GM23338 (cell line): Measurements from ENCODE around the gene CCDC12. TPM values are rescaled to one million over a fixed set of nuclear protein-coding genes. Genes with fewer than 3 reads are reported as not detected.

Experiments
- CREB1 ChIP-seq: fragments of 250-450 bp; sonication (Bioruptor Pico); IDR thresholded peaks from 2 replicates; pipeline ENCODE4 v1.5.0; 2020; ENCODE audit warnings: low read depth, mild to moderate bottlenecking, moderate library complexity
- CTCF ChIP-seq, 2 experiments: fragments of 200-600 bp in 1 of 2; sonication (generic) in 1 of 2; conservative IDR thresholded peaks; 2 replicates each; pipeline versions ENCODE4 v1.5.1 to v1.6.1; 2016 to 2017; ENCODE audit warnings: antibody characterized with exemption in 2 of 2, low read depth in 2 of 2, mild to moderate bottlenecking in 2 of 2, moderate library complexity in 1 of 2
- JUNB ChIP-seq: IDR thresholded peaks from one replicate; pipeline ENCODE4 v1.6.1; 2016; ENCODE audit warnings: antibody characterized with exemption; ENCODE audit not compliant: unreplicated experiment
- POLR2AphosphoS5 ChIP-seq: IDR thresholded peaks from 2 replicates; pipeline ENCODE4 v1.6.1; 2016; ENCODE audit warnings: antibody characterized with exemption, low read depth
- STAT1 ChIP-seq: IDR thresholded peaks from one replicate; pipeline ENCODE4 v1.6.1; 2016; ENCODE audit warnings: antibody characterized with exemption; ENCODE audit not compliant: unreplicated experiment
- ZNF462 ChIP-seq: fragments of 250-450 bp; sonication (Bioruptor Pico); IDR thresholded peaks from 2 replicates; pipeline ENCODE4 v1.5.0; 2020; ENCODE audit warnings: mild to moderate bottlenecking, moderate library complexity
- polyA plus RNA-seq: library from polyadenylated mRNA; unstranded; fragments of >200 nt; fragmentation: Nextera tagmentation; extraction: Ambion mirVana; gene quantifications from 2 replicates; pipeline ENCODE4 v1.2.1, GENCODE V29; 2016
- total RNA-seq: library from RNA; depleted of rRNA; stranded (reverse); fragments of >200 nt; shearing (Covaris generic); gene quantifications from 2 replicates; pipeline ENCODE4 v1.2.3, GENCODE V29; 2014
- TF ChIP-seq, protein P1 (sequence below): IDR thresholded peaks from one replicate; pipeline ENCODE4 v1.6.1; 2018; ENCODE audit warnings: antibody characterized with exemption; ENCODE audit not compliant: unreplicated experiment
- TF ChIP-seq, protein P2 (sequence below): IDR thresholded peaks from 2 replicates; pipeline ENCODE4 v1.6.1; 2016; ENCODE audit warnings: antibody characterized with exemption

CCDC12 gene
- total and polyA plus RNA-seq, 2 experiments from 2014 or later, result 42.9 to 133 TPM

GRCh38 chr3:46916799-46917198, 59.7 kb downstream of the CCDC12 start (continued):
- TF ChIP-seq ZNF462 (CRISPR knock-in tag) (no peak), STAT1 (no peak), CREB1 (CRISPR knock-in tag) (no peak), CTCF (conservative IDR thresholded peaks at IDR 0.05; ENCODE audit: low read depth in 2 of 2) (no peak), JUNB (no peak), POLR2AphosphoS5 (no peak)
- TF ChIP-seq, protein P1, sequence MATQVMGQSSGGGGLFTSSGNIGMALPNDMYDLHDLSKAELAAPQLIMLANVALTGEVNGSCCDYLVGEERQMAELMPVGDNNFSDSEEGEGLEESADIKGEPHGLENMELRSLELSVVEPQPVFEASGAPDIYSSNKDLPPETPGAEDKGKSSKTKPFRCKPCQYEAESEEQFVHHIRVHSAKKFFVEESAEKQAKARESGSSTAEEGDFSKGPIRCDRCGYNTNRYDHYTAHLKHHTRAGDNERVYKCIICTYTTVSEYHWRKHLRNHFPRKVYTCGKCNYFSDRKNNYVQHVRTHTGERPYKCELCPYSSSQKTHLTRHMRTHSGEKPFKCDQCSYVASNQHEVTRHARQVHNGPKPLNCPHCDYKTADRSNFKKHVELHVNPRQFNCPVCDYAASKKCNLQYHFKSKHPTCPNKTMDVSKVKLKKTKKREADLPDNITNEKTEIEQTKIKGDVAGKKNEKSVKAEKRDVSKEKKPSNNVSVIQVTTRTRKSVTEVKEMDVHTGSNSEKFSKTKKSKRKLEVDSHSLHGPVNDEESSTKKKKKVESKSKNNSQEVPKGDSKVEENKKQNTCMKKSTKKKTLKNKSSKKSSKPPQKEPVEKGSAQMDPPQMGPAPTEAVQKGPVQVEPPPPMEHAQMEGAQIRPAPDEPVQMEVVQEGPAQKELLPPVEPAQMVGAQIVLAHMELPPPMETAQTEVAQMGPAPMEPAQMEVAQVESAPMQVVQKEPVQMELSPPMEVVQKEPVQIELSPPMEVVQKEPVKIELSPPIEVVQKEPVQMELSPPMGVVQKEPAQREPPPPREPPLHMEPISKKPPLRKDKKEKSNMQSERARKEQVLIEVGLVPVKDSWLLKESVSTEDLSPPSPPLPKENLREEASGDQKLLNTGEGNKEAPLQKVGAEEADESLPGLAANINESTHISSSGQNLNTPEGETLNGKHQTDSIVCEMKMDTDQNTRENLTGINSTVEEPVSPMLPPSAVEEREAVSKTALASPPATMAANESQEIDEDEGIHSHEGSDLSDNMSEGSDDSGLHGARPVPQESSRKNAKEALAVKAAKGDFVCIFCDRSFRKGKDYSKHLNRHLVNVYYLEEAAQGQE, result no peak
- TF ChIP-seq, protein P2, sequence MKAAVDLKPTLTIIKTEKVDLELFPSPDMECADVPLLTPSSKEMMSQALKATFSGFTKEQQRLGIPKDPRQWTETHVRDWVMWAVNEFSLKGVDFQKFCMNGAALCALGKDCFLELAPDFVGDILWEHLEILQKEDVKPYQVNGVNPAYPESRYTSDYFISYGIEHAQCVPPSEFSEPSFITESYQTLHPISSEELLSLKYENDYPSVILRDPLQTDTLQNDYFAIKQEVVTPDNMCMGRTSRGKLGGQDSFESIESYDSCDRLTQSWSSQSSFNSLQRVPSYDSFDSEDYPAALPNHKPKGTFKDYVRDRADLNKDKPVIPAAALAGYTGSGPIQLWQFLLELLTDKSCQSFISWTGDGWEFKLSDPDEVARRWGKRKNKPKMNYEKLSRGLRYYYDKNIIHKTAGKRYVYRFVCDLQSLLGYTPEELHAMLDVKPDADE, result no peak
